ENCODE results near the gene AIDA. TPM values are rescaled to one million over a fixed set of nuclear protein-coding genes. Genes with fewer than 3 reads are reported as not detected.

Gene AIDA
- total RNA-seq, 4 donors from 2014 or later, result 48.2 to 61.9 (median 52.7) TPM

DNA sequence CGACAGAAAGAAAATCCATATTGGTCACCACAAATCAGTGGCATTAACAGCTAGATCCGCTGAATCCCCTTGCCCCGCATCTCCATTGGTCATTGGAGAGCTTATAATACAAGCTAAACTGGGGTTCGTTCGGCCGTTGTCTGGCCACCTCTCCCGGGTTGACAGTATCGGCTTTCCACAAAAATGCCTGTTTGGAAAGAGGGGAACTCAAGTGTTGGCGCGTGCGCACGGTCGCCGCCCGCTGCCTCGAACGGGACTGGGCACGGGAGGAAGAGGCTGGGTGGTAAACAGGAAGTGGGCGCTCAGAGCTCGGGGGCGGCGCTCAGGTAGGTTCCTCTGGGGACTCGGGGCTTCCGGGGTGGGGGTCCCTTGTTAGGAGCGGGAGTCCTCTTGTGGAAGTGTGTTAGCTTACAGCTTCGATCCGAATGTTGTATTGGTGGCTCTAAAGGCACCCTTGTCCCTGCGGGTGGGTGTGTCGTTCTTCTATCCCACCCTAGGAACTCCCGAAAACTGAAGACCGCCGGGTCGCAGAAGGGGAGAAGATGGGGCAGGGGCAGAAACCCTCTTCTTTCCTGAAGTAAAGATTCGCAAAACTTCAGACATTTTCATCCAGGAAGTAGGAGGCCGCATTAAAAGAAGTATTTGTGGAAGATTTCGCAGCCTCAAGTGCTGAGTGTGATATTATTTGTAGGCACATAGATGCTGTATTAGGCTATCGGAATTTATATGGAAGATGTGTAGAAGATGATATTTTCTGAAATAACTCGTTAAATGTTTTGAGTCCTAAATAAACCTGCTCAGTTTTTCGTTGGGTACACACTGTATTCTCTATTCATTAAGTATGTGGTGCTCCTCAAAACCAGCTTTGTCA is 1.0 kb upstream of the AIDA start:
- Histone ChIP-seq H3K9me3 (no peaks in the 10 kb centered on the region), H3K4me3 (replicated peaks in 1 of 3) (peak overlapping the region; percentile 68 to 96 (median 76)), H3K36me3 (peaks cover 5 to 6% of the 10 kb centered on the region in 2 donors), H3K4me1 (peaks cover 13 to 17% of the 10 kb centered on the region in 2 donors), H3K27me3 (no peaks in the 10 kb centered on the region), H3K27ac (peak overlapping the region; percentile 93 to 98 (median 96))
- DNase-seq, result peak; percentile 95 to 96
- intact Hi-C loops (cut with DNase I), result loop anchor here (5.0 kb wide), 1 partner anchor 71 kb away; no protein-coding TSS in a partner anchor
- peak in 1 of 2 donors; percentile 64 for TF ChIP-seq POLR2A (IDR thresholded peaks at IDR 0.05)
- TF ChIP-seq CTCF (IDR thresholded peaks at IDR 0.05), result no peak
- 0 to 1% methylated on average over 30 to 39 of the region's 39 CpGs for WGBS, 2 donors

DNA sequence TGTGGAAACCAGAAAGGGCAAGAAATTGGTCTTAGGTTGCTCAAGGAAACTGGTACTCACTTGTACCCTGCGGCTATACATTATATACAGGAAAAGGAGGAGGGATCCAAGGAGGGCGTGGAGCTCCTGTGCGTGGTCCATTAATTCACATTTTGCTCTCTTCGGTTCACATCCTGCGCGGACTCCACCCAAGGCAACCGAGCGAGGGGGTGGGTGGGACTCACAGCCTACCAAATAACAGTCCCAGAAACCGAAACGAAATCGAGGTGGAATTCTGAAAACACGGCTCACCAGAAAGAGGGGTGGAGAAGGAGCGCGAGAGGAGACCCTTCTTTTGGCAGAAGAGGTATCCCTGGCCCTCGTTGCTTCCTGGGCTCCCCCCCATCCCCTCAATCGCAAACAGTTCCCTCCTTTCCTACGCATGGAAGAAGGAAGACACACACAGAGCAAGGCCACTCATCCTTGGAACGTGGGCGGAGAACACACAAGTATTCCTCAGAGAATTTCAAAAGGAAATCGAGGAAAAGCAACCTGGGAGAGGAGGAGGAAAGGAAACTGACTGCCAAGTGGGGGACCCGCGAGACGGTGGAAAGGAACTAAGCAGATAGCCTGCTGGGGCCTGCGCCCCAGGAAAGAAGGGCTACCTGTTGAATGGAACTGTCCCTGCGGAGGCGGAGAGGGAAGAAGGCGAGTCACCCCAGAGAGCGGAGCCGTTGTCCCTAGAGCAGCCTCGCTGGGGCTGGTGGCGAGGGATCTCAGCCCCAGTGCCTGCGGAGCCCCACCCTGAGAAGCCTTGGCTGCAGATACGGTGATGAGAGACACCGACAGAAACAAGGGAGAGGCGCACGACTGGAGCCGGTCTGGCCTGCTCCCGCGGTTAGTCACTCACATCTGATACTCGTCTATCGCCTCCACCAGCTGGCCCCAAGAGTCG is 705 bp downstream of the AIDA start:
- intact Hi-C loops (cut with DNase I), result loop anchor here (5.0 kb wide), 1 partner anchor 69 kb away; no protein-coding TSS in a partner anchor
- TF ChIP-seq POLR2A (IDR thresholded peaks at IDR 0.05) (peak in 1 of 2 donors; percentile 12), CTCF (IDR thresholded peaks at IDR 0.05) (no peak)
- peak; percentile 54 to 59 for DNase-seq
- WGBS, 2 donors, result 0% methylated on average over 37 to 41 of the region's 42 CpGs
- no peaks in the 10 kb centered on the region for H3K27me3 ChIP-seq
- peak overlapping the region; percentile 68 to 95 (median 76) for H3K4me3 ChIP-seq (replicated peaks in 1 of 3)
- H3K36me3 ChIP-seq, result peaks cover 4 to 6% of the 10 kb centered on the region in 2 donors
- peaks cover 13 to 17% of the 10 kb centered on the region in 2 donors for H3K4me1 ChIP-seq
- no peaks in the 10 kb centered on the region for H3K9me3 ChIP-seq
- H3K27ac ChIP-seq, result peak overlapping the region; percentile 84 to 98 (median 93)

- H3K27me3 ChIP-seq, result no peaks in the 10 kb centered on the region
- no peaks in the 10 kb centered on the region for H3K9me3 ChIP-seq
- no peak overlapping the region for H3K4me3 ChIP-seq (replicated peaks in 1 of 3)
- peaks cover 13 to 17% of the 10 kb centered on the region in 2 donors for H3K4me1 ChIP-seq
- H3K36me3 ChIP-seq, result no peaks in the 10 kb centered on the region
- no peak for DNase-seq
- no peak for TF ChIP-seq CTCF (IDR thresholded peaks at IDR 0.05)
- no peak for TF ChIP-seq POLR2A (IDR thresholded peaks at IDR 0.05)
- H3K27ac ChIP-seq, result no peak overlapping the region
- WGBS, 2 donors, result 87 to 89% methylated on average over 5 of the region's 5 CpGs
- intact Hi-C loops (cut with DNase I), result loop anchor here (5.0 kb wide), 1 partner anchor 67 kb away; no protein-coding TSS in a partner anchor
These were observed 2.6 kb downstream of the AIDA start for GRCh38 chr1:222709700-222710153.

DNA sequence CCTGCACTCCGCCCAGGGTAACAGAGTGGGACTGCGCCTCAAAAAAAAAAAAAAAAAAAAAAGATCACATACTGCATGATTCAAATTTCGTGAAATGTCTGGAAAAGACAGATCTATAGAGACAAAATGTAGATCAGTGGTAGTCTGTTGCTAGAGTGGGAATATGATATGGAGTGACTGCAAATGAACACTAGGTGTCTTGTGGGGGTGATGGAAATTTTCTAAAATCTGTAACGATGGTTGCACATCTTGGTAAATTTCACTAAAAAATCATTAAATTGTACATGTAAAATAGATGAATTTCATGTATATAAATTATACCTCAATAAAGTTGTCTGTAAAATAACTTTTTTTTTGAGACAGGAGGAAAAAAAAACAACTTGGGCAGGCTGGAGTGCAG is 5.5 kb downstream of the AIDA start:
- WGBS, 2 donors, result 75 to 90% methylated on average over 4 of the region's 4 CpGs
- intact Hi-C loops (cut with DNase I), result no loop called here
- H3K4me3 ChIP-seq (replicated peaks in 1 of 3), result no peak overlapping the region
- TF ChIP-seq POLR2A (IDR thresholded peaks at IDR 0.05), result no peak
- no peaks in the 10 kb centered on the region for H3K9me3 ChIP-seq
- no peak overlapping the region for H3K27ac ChIP-seq
- no peak for DNase-seq
- peaks cover 1 to 5% of the 10 kb centered on the region in 2 donors for H3K36me3 ChIP-seq
- H3K27me3 ChIP-seq, result no peaks in the 10 kb centered on the region
- H3K4me1 ChIP-seq, result peaks cover 10 to 13% of the 10 kb centered on the region in 2 donors

DNA sequence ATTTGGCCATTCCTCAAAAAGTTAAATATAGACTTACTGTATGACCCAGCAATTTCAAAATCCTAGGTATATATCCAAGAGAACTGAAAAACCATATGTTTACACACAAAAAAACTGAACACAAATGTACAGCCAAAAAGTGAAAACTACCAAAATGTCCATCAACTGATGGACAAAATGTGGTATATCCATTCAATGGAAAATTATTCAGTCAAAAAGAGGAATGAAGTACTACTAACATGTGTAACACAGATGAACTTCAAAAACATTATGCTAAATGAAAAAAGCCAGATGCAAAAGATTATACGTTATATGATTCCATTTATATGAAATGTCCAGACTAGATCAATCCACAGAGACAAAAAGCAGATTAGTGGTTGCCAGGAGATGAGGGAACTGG is 8.0 kb downstream of the AIDA start:
- Histone ChIP-seq H3K9me3 (no peaks in the 10 kb centered on the region), H3K27ac (no peak overlapping the region), H3K27me3 (no peaks in the 10 kb centered on the region), H3K4me1 (no peaks in the 10 kb centered on the region), H3K36me3 (peaks cover 5 to 7% of the 10 kb centered on the region in 2 donors), H3K4me3 (replicated peaks in 1 of 3) (no peak overlapping the region)
- TF ChIP-seq CTCF (IDR thresholded peaks at IDR 0.05) (no peak), POLR2A (IDR thresholded peaks at IDR 0.05) (no peak)
- intact Hi-C loops (cut with DNase I), result no loop called here
- no peak for DNase-seq
- WGBS, 2 donors, result 96% methylated on average over 1 of the region's 1 CpG

Measured in thyroid gland (tissue), 4 donors.